ENCODE measurements around the gene FOXJ1.
"Not testable (repeated sequence)": the region's sequence is repeated elsewhere in the genome, so short reads cannot be mapped to it uniquely, and the experiment has no call there.

The FOXJ1 gene

GRCh38 chr17:76141212-76142038 lies at the start of gene FOXJ1:
Gene FOXJ1, minus strand, starts transcription at chr17:76141245. Its CDS starts 850 bp downstream, at chr17:76140395.
- DNase-seq (ENCODE audit: low spot score), result peak; percentile 91

GRCh38 chr17:76189741-76190140 lies 48.7 kb upstream of the FOXJ1 start:
- DNase-seq (ENCODE audit: low spot score), result no peak

GRCh38 chr17:76189247-76189646 lies 48.2 kb upstream of the FOXJ1 start:
- DNase-seq (ENCODE audit: low spot score), result no peak

GRCh38 chr17:76188213-76189016 lies 47.4 kb upstream of the FOXJ1 start:
- no peak for DNase-seq (ENCODE audit: low spot score)

- not testable (repeated sequence) for DNase-seq (ENCODE audit: low spot score)
These were observed 45.7 kb upstream of the FOXJ1 start for GRCh38 chr17:76186774-76187173.

GRCh38 chr17:76184290-76184689 lies 43.2 kb upstream of the FOXJ1 start:
- no peak for DNase-seq (ENCODE audit: low spot score)

GRCh38 chr17:76182016-76182764 lies 41.1 kb upstream of the FOXJ1 start:
- DNase-seq (ENCODE audit: low spot score), result peak; percentile 88

GRCh38 chr17:76179496-76180467 lies 38.7 kb upstream of the FOXJ1 start:
- DNase-seq (ENCODE audit: low spot score), result no peak

GRCh38 chr17:76178124-76178523 lies 37.1 kb upstream of the FOXJ1 start:
- no peak for DNase-seq (ENCODE audit: low spot score)

- DNase-seq (ENCODE audit: low spot score), result peak; percentile 45
These were observed 35.9 kb upstream of the FOXJ1 start for GRCh38 chr17:76176701-76177574.

GRCh38 chr17:76174037-76174436 lies 33.0 kb upstream of the FOXJ1 start:
- no peak for DNase-seq (ENCODE audit: low spot score)

- no peak for DNase-seq (ENCODE audit: low spot score)
These were observed 32.4 kb upstream of the FOXJ1 start for GRCh38 chr17:76173474-76173873.

- no peak for DNase-seq (ENCODE audit: low spot score)
These were observed 30.7 kb upstream of the FOXJ1 start for GRCh38 chr17:76171706-76172105.

- DNase-seq (ENCODE audit: low spot score), result no peak
These were observed 29.1 kb upstream of the FOXJ1 start for GRCh38 chr17:76170114-76170513.

GRCh38 chr17:76166906-76167305 lies 25.9 kb upstream of the FOXJ1 start:
- no peak for DNase-seq (ENCODE audit: low spot score)

GRCh38 chr17:76166168-76166567 lies 25.1 kb upstream of the FOXJ1 start:
- no peak for DNase-seq (ENCODE audit: low spot score)

GRCh38 chr17:76164331-76164730 lies 23.3 kb upstream of the FOXJ1 start:
- no peak for DNase-seq (ENCODE audit: low spot score)

- DNase-seq (ENCODE audit: low spot score), result no peak
These were observed 22.9 kb upstream of the FOXJ1 start for GRCh38 chr17:76163919-76164318.

GRCh38 chr17:76161619-76162266 lies 20.7 kb upstream of the FOXJ1 start:
- DNase-seq (ENCODE audit: low spot score), result no peak

Measured in cerebellar cortex (tissue), 1 donor.